ENCODE measurements around the gene TTC39C.
A peak's percentile ranks its signal among the peaks of the same experiment; 100 is the strongest.
"Not testable (repeated sequence)": the region's sequence is repeated elsewhere in the genome, so short reads cannot be mapped to it uniquely, and the experiment has no call there.

Gene TTC39C

GRCh38 chr18:24018299-24018886 is 3.8 kb downstream of the TTC39C start:
- DNase-seq, result no peak

- peak; percentile 31 for DNase-seq
Measured at GRCh38 chr18:24019641-24020331, 5.2 kb downstream of the TTC39C start.

GRCh38 chr18:24021505-24021904 is 7.0 kb downstream of the TTC39C start:
- no peak for DNase-seq

GRCh38 chr18:24022161-24022560 is 7.6 kb downstream of the TTC39C start:
- DNase-seq, result peak; percentile 79

GRCh38 chr18:24023185-24023814 is 8.7 kb downstream of the TTC39C start:
- DNase-seq, result no peak

- no peak for DNase-seq
Measured at GRCh38 chr18:24024425-24024824, 9.9 kb downstream of the TTC39C start.

GRCh38 chr18:24026457-24026856 is 11.9 kb downstream of the TTC39C start:
- DNase-seq, result no peak

GRCh38 chr18:24027156-24027827 is 12.7 kb downstream of the TTC39C start:
- peak; percentile 85 for DNase-seq

GRCh38 chr18:24028946-24029345 is 14.4 kb downstream of the TTC39C start:
- DNase-seq, result not testable (repeated sequence)

- no peak for DNase-seq
Measured at GRCh38 chr18:24031318-24031717, 16.8 kb downstream of the TTC39C start.

- DNase-seq, result no peak
Measured at GRCh38 chr18:24031916-24032315, 17.4 kb downstream of the TTC39C start.

- DNase-seq, result no peak
Measured at GRCh38 chr18:24033641-24034412, 19.3 kb downstream of the TTC39C start.

- no peak for DNase-seq
Measured at GRCh38 chr18:24035316-24035715, 20.8 kb downstream of the TTC39C start.

- no peak for DNase-seq
Measured at GRCh38 chr18:24039671-24040070, 25.1 kb downstream of the TTC39C start.

GRCh38 chr18:24041691-24042090 is 27.1 kb downstream of the TTC39C start:
- no peak for DNase-seq

GRCh38 chr18:24043403-24043802 is 28.8 kb downstream of the TTC39C start:
- DNase-seq, result no peak

GRCh38 chr18:24048261-24048660 is 33.7 kb downstream of the TTC39C start:
- DNase-seq, result no peak

- DNase-seq, result no peak
Measured at GRCh38 chr18:24049142-24049541, 34.6 kb downstream of the TTC39C start.

- no peak for DNase-seq
Measured at GRCh38 chr18:24051031-24051947, 36.7 kb downstream of the TTC39C start.

- DNase-seq, result no peak
Measured at GRCh38 chr18:24052053-24052452, 37.5 kb downstream of the TTC39C start.

GRCh38 chr18:24053211-24053610 is 38.7 kb downstream of the TTC39C start:
- no peak for DNase-seq

- DNase-seq, result peak; percentile 71
Measured at GRCh38 chr18:24054130-24054529, 39.6 kb downstream of the TTC39C start.

Data from fibroblast of skin of right biceps (primary cell).